Pancreas (tissue), 10 donors: ENCODE measurements around the gene HESX1. TPM values are rescaled to one million over a fixed set of nuclear protein-coding genes. Genes with fewer than 3 reads are reported as not detected.
A peak's percentile ranks its signal among the peaks of the same experiment; 100 is the strongest.

ENCODE experiments used
- ATAC-seq, 4 donors: fragments of 200-7000 bp; cut with Tn5 transposase; one replicate each; pipeline versions ENCODE4 v1.8.0 to v1.9.1; 2020; ENCODE audit warnings: mild to moderate bottlenecking in 4 of 4, moderate library complexity in 4 of 4
- DNase-seq, 6 donors: peaks; one replicate each; pipeline ENCODE4 v3.0.0-alpha.2; 2020
- FAIRE-seq: peaks from 2 replicates; lab custom pipeline; 2012; peaks lifted over from hg19 to GRCh38; lab: Jason Lieb, UNC
- H3K27ac ChIP-seq, 4 donors: fragments of 200-600 bp; sonication (generic); 1 replicate in 3 of 4; 2 replicates in 1 of 4; pipeline versions ENCODE4 v1.5.0 to v1.8.0; 2020
- H3K27me3 ChIP-seq, 4 donors: fragments of 200-600 bp; one replicate each; pipeline ENCODE4 v1.8.0; 2021
- H3K36me3 ChIP-seq, 3 donors: fragments of 200-600 bp; sonication (generic) in 1 of 3; one replicate each; pipeline versions ENCODE4 v1.5.0 to v1.8.0; 2020 to 2021
- H3K4me1 ChIP-seq, 3 donors: fragments of 200-600 bp; one replicate each; pipeline ENCODE4 v1.8.0; 2021
- H3K4me3 ChIP-seq, 4 donors: fragments of 200-600 bp; sonication (generic) in 2 of 4; one replicate each; pipeline versions ENCODE4 v1.5.0 to v1.8.0; 2020 to 2021
- H3K9me3 ChIP-seq, 4 donors: fragments of 200-600 bp; one replicate each; pipeline ENCODE4 v1.8.0; 2021
- CTCF ChIP-seq, 4 donors: fragments of 200-600 bp; sonication (generic) in 3 of 4; IDR thresholded peaks; one replicate each; pipeline versions ENCODE4 v1.5.0 to v1.8.0; 2021; ENCODE audit warnings: antibody characterized with exemption in 4 of 4
- WGBS, 2 donors: extraction: QIAGEN DNeasy Blood & Tissue Kit; methylation state at CpG; one replicate each; pipeline ENCODE4 v1.1.7; 2013; 5-methylcytosine and 5-hydroxymethylcytosine counted together
- intact Hi-C, 3 donors: fragments of 100-400 bp; cut with DNase I; formaldehyde crosslinking; loops; one replicate each; pipeline versions ENCODE4 v1.11.1 to v1.14.2; 2022
- polyA plus RNA-seq, 2 donors: library from polyadenylated mRNA; stranded (reverse); fragments of 200-250 nt; gene quantifications; one replicate each; pipeline ENCODE4 v1.2.3, GENCODE V29; 2013
- total RNA-seq, 6 donors: library from RNA; stranded (reverse); fragmentation: NEBNext Ultra II Directional in 4 of 6; extraction: Animal tissue kit (Norgen Biotek cat#: 25700) in 4 of 6; gene quantifications; one replicate each; pipeline versions ENCODE4 v1.2.1 to v1.2.4, GENCODE V29; 2021 to 2023
- donor health status: healthy with polysubstance abuse.
- donor health status: DM: no; HTN: no; CAD: no; lungs with moderate emphysema.
- donor health status: DM: no; HTN: no; CAD: no.
- donor health status: control.
- donor health status: control.
- donor health status: Bipolar disorder and iron deficiency.
- donor health status: DM: yes; HTN: yes; CAD: no.
- donor health status: DM: no; HTN: no; CAD: no.
- donor health status: DM: no; HTN: no; CAD: no.
- donor health status: DM: yes; HTN: yes; CAD: no.

The HESX1 gene
- total RNA-seq = under 1 TPM in 5 of 6 donors, not detected in 1; 0.22 to 0.98 (median 0.64) TPM
- 1 to 10 TPM; 1.1 to 1.4 TPM for polyA plus RNA-seq

DNA sequence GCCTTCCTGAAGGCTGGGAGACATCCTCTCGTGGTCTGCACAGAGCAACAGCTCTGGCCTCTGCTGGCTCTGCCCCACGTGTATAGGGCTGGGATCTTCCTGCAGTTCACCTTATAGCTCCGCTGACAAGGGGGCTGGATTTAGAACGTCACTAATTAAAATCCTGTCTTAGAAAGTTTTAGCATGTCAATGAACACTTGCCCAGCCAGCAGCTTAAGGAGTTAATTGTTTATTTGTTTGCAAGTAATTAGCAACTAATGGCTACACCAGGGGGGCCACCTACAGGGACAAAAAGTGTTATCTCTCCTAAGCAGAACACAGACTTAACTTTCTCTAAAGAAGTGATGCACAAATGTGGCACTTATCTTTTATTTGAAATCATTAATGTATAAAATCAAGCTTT is at the start of gene HESX1:
Gene HESX1, minus strand, starts transcription at position 84 of the 403 bp plus-strand sequence. Its CDS starts 60 bp downstream, at position 24.
- Histone ChIP-seq H3K4me1 (no peaks in the 10 kb centered on the region), H3K4me3 (no peak within 1 kb of the TSS), H3K27ac (no peak within 1 kb of the TSS), H3K9me3 (no peaks in the 10 kb centered on the region), H3K36me3 (no peaks in the 10 kb centered on the region), H3K27me3 (no peaks in the 10 kb centered on the region)
- no peak for TF ChIP-seq CTCF (IDR thresholded peaks at IDR 0.05)
- FAIRE-seq (no peak), ATAC-seq (no peak), DNase-seq (no peak)
- 63 to 67% methylated on average over 4 of the region's 4 CpGs for WGBS, 2 donors
- intact Hi-C loops = no loop called here

DNA sequence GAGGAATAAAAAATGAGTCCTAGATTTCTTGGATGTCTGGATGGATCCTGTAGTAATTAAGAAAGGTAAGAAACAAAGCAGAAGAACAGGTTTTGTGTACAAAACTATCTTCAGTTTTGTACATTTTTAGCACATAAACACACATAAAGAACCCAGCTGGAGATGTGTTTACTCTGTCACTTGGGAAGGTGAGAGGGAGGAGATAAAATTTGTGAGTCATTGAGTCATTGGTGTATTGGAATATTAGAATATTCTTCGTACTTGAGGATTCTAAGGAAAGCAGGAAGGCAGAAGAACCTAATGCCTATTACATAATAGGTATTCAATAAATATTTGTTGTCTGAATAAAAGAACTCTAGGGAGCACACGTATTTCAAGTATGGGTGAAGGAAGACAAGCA is 45.2 kb upstream of the HESX1 start:
- peak in 2 of 4 donors; percentile 44 to 52 for ATAC-seq
- H3K36me3 ChIP-seq = peaks cover 3 to 58% (median 18%) of the 10 kb centered on the region in 3 donors

GRCh38 chr3:57234613-57235575 is 35.1 kb upstream of the HESX1 start:
- ATAC-seq = no peak
- H3K4me3 ChIP-seq = no peak overlapping the region
- TF ChIP-seq CTCF (IDR thresholded peaks at IDR 0.05) = no peak
- DNase-seq = no peak
- peaks cover under 1 to 13% (median 6%) of the 10 kb centered on the region in 3 donors for H3K4me1 ChIP-seq
- no peak for FAIRE-seq
- WGBS, 2 donors = 89 to 92% methylated on average over 13 of the region's 13 CpGs
- no peaks in the 10 kb centered on the region for H3K9me3 ChIP-seq
- H3K27ac ChIP-seq = no peak overlapping the region
- intact Hi-C loops = no loop called here
- peaks cover 0 to 23% (median 8%) of the 10 kb centered on the region in 3 donors for H3K36me3 ChIP-seq
- H3K27me3 ChIP-seq = no peaks in the 10 kb centered on the region

More for the DNA sequence above, 45.2 kb upstream of the HESX1 start:
- TF ChIP-seq CTCF (IDR thresholded peaks at IDR 0.05) = no peak
- Histone ChIP-seq H3K9me3 (no peaks in the 10 kb centered on the region), H3K27me3 (no peaks in the 10 kb centered on the region), H3K4me1 (peaks cover 0 to 4% (median 0%) of the 10 kb centered on the region in 3 donors), H3K27ac (no peak overlapping the region), H3K4me3 (no peak overlapping the region)
- 46 to 54% methylated on average over 2 of the region's 2 CpGs for WGBS, 2 donors
- DNase-seq (no peak), FAIRE-seq (no peak)
- intact Hi-C loops = no loop called here

- intact Hi-C loops = no loop called here
- H3K27ac ChIP-seq = no peak overlapping the region
- no peak for TF ChIP-seq CTCF (IDR thresholded peaks at IDR 0.05)
- H3K27me3 ChIP-seq = no peaks in the 10 kb centered on the region
- no peak for FAIRE-seq
- no peak overlapping the region for H3K4me3 ChIP-seq
- peaks cover 0 to 15% (median 7%) of the 10 kb centered on the region in 3 donors for H3K36me3 ChIP-seq
- H3K4me1 ChIP-seq = peaks cover 8 to 24% (median 14%) of the 10 kb centered on the region in 3 donors
- no peak for DNase-seq
- 89 to 93% methylated on average over 2 of the region's 2 CpGs for WGBS, 2 donors
- no peaks in the 10 kb centered on the region for H3K9me3 ChIP-seq
- ATAC-seq = no peak
Measured at GRCh38 chr3:57233799-57234198, 34.0 kb upstream of the HESX1 start.
